ENCODE measurements around the gene VRK2.
"Not testable (repeated sequence)": the region's sequence is repeated elsewhere in the genome, so short reads cannot be mapped to it uniquely, and the experiment has no call there.

Gene VRK2

DNA sequence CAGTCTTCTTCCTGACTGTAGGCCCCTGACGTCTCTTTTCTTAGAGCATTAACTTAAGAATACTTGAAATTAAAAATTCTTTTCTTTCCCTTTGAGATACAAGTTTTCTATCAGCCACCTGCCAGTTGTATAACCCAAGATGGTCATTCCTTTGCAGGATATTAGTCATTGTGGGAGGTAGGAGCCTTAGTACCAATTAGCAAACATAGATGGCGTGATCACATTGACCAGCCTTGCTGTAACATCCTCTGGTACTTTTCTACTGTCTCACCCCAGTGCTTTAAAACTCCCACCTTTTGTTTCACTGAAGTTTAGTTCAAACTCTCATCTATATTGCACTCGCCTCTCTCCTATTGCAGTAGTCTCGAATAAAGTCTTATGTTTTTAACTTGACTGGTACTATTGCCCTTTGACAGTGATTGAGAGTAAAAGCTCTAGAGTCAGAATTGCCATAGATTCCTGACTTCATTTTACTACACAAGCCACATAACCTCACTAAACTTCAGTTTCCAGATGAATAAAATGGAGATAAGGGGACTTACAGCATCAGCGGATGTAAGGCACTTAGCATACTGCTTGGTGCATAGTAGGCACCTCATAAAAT, 74.1 kb downstream of the VRK2 start:
- Mint-ChIP-seq H3K27me3 (no peaks in the 10 kb centered on the region), H3K36me3 (peaks cover 40% of the 10 kb centered on the region), H3K4me3 (no peak overlapping the region)

DNA sequence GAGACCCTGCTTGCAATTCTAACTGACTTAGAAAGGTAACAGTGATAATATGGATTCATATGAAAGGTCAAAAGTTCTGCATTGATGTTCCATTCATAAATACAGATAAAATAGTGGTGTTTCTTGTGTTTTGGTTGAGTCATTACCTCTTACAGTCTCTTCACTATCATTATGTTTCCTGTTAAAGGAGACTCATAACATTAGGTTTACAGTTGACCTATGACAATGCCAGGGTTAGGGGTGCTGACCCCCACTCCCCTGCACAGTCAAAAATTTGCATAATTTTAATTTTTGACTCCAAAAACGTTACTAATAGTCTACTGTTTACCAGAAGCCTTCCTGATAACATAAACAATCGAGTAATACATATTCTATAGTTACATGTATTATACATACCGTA, 75.4 kb downstream of the VRK2 start:
- H3K27me3 Mint-ChIP-seq, result no peaks in the 10 kb centered on the region
- H3K36me3 Mint-ChIP-seq, result peaks cover 33% of the 10 kb centered on the region
- H3K4me1 Mint-ChIP-seq, result no peaks in the 10 kb centered on the region
- H3K27ac Mint-ChIP-seq, result no peak overlapping the region
- no peak overlapping the region for H3K4me3 Mint-ChIP-seq
- H3K9me3 Mint-ChIP-seq, result no peaks in the 10 kb centered on the region

More for the DNA sequence above, 74.1 kb downstream of the VRK2 start:
- no peak overlapping the region for H3K27ac Mint-ChIP-seq
- no peaks in the 10 kb centered on the region for H3K4me1 Mint-ChIP-seq
- H3K9me3 Mint-ChIP-seq, result no peaks in the 10 kb centered on the region

DNA sequence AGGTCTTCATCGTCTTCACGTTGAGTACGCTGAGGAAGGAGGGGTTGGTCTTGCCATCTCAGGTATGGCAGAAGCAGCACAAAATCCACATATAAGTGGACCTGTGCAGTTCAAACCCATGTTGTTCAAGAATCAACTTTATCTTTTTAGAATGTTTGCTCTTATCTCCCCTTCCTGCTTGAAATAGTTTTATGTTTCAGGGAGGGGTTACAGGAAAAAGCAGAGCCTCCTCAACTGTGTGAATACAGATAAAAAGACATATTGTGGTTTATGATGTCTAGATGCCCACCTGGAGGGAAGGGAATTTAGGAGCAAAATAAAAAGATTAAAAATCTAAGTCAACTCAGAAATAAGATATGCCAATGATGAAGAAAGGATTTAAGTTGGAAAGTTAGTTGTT, 75.9 kb downstream of the VRK2 start:
- no peak overlapping the region for H3K27ac Mint-ChIP-seq
- H3K4me3 Mint-ChIP-seq, result no peak overlapping the region
- no peaks in the 10 kb centered on the region for H3K9me3 Mint-ChIP-seq
- H3K4me1 Mint-ChIP-seq, result no peaks in the 10 kb centered on the region
- peaks cover 30% of the 10 kb centered on the region for H3K36me3 Mint-ChIP-seq
- no peaks in the 10 kb centered on the region for H3K27me3 Mint-ChIP-seq

DNA sequence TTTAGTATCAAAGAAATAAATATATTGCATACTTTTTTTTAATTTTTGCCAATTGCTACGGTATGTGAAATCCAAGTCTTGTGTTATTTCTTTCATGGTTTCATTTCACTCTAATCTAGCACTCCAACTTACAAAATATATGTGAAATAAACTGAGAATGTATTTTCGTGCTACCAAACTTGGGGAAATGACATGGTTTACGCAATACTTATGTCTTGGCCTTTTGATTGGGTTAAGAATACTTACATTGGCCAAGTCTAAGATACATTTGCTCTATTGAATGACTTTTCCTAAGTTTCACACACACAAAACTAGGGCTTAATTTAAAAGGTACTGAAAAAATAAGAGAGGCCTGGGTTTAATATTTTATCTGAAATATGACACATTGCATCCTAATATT, 80.5 kb downstream of the VRK2 start:
- Mint-ChIP-seq H3K9me3 (no peaks in the 10 kb centered on the region), H3K27ac (no peak overlapping the region)

DNA sequence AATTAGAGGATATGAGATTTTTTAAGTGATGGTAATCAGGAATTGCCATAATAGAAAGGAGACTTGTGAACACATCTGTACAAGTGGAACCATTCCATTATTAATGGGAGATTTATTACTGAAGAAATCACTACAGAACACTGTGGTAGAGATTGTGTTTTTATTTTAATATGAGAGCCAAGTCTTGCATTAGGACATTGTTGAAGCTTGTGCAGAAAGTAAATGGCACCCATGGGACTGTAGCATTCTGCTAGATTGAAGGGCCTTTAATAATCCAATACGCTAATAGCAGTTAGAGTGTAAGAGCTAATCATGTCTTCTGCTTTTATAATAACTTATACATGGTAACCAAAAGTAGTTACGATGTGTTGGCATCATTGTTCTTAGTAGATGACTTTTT, 83.6 kb downstream of the VRK2 start:
- no peak overlapping the region for H3K4me3 Mint-ChIP-seq
- H3K4me1 Mint-ChIP-seq, result no peaks in the 10 kb centered on the region
- no peaks in the 10 kb centered on the region for H3K27me3 Mint-ChIP-seq
- no peaks in the 10 kb centered on the region for H3K9me3 Mint-ChIP-seq
- H3K27ac Mint-ChIP-seq, result no peak overlapping the region
- H3K36me3 Mint-ChIP-seq, result peaks cover 12% of the 10 kb centered on the region

More for the DNA sequence above, 80.5 kb downstream of the VRK2 start:
- no peaks in the 10 kb centered on the region for H3K27me3 Mint-ChIP-seq
- H3K4me1 Mint-ChIP-seq, result no peaks in the 10 kb centered on the region
- H3K36me3 Mint-ChIP-seq, result peaks cover 12% of the 10 kb centered on the region
- H3K4me3 Mint-ChIP-seq, result no peak overlapping the region

DNA sequence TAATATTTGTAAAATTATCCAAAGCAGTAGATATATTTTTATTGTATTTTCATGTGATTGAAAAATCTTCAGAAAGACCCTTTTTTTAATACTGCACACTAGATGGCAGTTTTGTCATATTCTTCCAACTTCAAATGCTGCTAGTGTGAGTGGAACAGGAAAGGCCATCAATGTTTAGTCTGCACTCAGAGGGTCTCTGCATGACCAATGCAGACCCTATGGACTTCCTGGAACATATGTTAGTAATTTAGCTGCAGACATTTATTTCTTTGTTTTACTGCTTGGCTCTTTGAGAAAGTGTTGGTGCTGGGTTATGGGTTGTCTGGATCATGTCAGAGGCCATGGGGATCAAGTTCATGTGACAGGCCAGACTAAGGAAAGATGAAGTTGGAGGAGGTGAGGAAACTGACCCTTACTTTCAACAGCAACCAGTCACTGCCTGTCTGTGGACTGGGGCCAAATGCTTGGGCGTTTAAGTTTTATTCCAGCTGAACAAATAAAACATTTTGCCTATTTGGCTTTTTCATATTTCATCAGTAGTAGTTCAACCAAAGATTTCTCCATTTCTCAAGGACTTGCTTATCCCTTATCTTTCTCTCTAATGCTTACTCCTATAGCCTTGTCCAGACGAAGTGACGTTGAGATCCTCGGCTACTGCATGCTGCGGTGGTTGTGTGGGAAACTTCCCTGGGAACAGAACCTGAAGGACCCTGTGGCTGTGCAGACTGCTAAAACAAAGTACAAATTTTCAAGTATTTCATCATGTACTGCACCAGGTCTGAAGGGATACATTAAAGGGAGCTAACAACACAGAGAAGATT, 84.8 kb downstream of the VRK2 start:
- H3K36me3 Mint-ChIP-seq, result peaks cover 12% of the 10 kb centered on the region
- H3K4me3 Mint-ChIP-seq, result no peak overlapping the region
- H3K9me3 Mint-ChIP-seq, result no peaks in the 10 kb centered on the region
- no peak overlapping the region for H3K27ac Mint-ChIP-seq
- H3K4me1 Mint-ChIP-seq, result no peaks in the 10 kb centered on the region
- no peaks in the 10 kb centered on the region for H3K27me3 Mint-ChIP-seq

DNA sequence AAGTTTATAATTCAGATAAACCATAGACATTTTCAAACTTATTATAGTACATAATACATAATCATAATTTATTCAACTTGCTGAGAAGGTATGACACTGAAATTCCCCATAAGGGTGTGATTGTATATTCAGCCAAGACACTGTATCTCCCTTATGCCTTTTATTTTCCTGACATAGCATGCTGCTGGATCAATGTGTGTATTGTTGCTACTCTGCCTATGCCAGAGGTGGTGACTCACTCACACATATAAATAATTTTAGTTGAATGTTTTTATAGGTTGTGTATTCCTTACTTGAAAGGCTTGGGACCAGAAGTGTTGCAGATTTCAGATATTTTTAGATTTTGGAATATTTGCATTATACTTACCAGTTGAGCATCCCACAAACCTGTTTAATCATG, 86.8 kb downstream of the VRK2 start:
- peaks cover 14% of the 10 kb centered on the region for H3K36me3 Mint-ChIP-seq

DNA sequence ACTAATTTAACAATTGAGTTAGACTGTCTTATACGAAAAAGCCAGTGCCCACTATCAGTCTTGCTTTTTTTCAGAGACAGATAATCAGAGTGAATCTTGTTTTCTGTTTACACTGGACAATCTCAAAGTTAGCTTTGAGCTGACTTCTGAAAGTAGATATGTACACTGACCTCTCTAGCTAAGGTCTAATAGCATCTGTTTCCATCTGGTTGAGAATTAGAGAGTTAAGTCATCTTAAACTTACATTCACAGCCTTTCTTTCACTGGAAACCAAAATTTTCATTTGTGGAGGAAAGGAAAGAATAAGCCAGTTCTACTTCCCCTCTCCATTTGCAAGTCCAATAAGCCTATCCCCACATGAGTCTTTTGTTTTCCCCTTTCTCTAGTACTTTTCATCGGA, 89.3 kb downstream of the VRK2 start:
- Mint-ChIP-seq H3K36me3 (peaks cover 24% of the 10 kb centered on the region), H3K27me3 (no peaks in the 10 kb centered on the region), H3K4me1 (no peaks in the 10 kb centered on the region), H3K9me3 (no peaks in the 10 kb centered on the region), H3K4me3 (no peak overlapping the region), H3K27ac (no peak overlapping the region)

More for the DNA sequence above, 86.8 kb downstream of the VRK2 start:
- H3K27me3 Mint-ChIP-seq, result no peaks in the 10 kb centered on the region
- H3K4me3 Mint-ChIP-seq, result no peak overlapping the region
- no peaks in the 10 kb centered on the region for H3K9me3 Mint-ChIP-seq
- H3K4me1 Mint-ChIP-seq, result no peaks in the 10 kb centered on the region
- no peak overlapping the region for H3K27ac Mint-ChIP-seq

DNA sequence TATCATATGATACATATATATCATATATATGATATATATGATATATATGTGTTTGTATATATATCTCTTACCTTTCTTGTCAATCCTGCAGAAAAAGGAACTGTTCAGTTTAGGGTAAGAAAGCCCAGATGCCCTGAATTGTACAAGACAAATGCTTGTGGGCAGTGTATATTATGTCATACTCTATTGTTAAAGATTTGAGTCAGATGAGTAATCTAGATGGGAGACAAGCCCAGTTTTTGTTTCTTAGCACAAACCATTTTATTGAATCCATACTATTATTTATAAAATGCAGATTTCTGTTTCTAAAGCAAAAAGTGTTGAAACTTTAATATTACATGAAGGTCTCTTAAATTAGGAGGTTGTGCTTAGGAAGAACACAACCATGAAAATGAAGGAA, 90.6 kb downstream of the VRK2 start:
- peaks cover 22% of the 10 kb centered on the region for H3K36me3 Mint-ChIP-seq
- no peak overlapping the region for H3K4me3 Mint-ChIP-seq
- no peaks in the 10 kb centered on the region for H3K9me3 Mint-ChIP-seq
- no peak overlapping the region for H3K27ac Mint-ChIP-seq
- no peaks in the 10 kb centered on the region for H3K4me1 Mint-ChIP-seq
- no peaks in the 10 kb centered on the region for H3K27me3 Mint-ChIP-seq

DNA sequence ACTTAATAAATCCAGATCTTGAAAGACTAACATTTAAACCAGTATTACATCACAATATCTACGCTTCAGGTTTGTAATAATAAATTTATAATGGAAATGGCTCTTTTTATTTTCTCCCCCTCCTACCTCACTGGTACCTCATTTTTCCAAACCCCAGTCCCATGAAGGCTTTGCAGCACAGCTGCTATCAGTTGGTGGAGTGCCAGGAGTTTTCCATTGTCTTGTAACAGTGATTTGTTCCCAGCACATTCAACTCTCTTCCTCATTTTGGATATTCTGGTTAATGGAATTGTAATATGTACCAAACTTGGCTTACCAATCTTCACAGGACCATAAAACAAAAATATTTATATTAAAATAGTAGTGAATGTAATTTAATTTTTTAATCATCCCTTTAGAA, 91.2 kb downstream of the VRK2 start:
- no peaks in the 10 kb centered on the region for H3K27me3 Mint-ChIP-seq
- H3K36me3 Mint-ChIP-seq, result peaks cover 20% of the 10 kb centered on the region
- no peak overlapping the region for H3K4me3 Mint-ChIP-seq
- H3K9me3 Mint-ChIP-seq, result no peaks in the 10 kb centered on the region
- H3K27ac Mint-ChIP-seq, result no peak overlapping the region
- no peaks in the 10 kb centered on the region for H3K4me1 Mint-ChIP-seq

DNA sequence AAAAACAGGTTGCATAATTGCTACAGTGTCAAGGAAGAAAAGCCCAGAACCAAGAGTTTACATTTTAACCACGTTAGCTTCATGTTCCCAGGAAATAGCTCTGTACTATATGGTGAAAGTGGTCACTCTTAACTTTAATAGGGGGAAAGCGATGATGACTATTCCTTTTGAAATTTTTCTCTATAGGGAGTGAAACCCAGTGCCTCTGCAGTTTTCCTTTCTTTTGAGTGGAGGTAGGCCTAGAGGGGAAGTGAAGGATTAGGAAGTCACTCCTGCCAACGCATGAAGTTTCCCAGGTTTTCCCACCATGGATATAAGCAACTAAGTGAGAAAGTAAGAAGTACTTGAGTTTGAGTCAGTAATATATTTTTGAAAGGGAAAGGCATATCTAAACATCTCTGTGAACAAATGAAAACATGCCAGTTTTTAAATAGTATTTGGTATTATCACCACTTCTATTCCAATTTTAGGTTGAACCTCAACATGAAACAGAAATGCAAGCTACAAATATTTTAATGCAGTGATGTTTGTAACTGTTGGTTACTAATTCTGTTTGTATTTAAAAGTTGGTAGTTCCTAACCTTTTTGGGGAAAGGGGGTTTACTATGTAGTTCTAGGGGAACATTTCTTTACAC, 91.9 kb downstream of the VRK2 start:
- Mint-ChIP-seq H3K9me3 (no peaks in the 10 kb centered on the region), H3K27ac (no peak overlapping the region), H3K36me3 (peaks cover 18% of the 10 kb centered on the region), H3K4me3 (no peak overlapping the region), H3K4me1 (no peaks in the 10 kb centered on the region), H3K27me3 (no peaks in the 10 kb centered on the region)

DNA sequence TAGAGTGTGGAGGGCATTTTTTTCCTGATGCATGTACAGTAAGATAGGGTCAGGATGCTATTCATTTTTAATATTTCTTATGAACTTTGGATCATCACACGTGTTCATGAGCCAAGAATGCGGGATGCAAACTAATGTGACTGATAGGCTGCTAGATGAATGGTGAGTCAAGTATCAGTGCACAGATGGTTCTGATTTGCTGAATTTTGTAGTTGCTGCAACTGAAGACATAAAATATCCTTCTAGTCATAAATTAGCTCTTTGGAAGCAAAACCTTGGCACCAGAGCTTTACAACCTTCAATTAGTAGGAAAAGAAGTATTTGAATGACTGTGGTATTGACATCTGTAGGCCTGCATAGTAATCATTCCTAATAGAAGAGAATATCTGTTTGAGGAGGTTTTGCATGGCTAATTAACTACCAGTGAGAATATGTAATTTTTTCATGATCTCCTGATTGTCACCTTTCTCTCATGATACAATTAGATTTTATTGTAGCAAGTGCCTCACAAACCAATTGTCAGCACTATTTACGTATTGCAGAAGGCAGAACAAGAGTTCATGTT, 94.0 kb downstream of the VRK2 start:
- peaks cover 18% of the 10 kb centered on the region for H3K36me3 Mint-ChIP-seq

DNA sequence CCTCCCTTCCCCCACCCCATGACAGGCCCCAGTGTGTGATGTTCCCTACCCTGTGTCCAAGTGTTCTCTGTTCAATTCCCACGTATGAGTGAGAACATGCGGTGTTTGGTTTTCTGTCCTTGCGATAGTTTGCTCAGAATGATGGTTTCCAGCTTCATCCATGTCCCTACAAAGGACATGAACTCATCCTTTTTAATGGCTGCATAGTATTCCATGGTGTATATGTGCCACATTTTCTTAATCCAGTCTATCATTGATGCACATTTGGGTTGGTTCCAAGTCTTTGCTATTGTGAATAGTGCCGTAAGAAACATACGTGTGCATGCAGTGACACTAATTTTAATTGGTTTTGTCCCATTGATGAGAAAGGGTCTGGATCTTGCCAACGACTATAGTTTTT, 99.2 kb downstream of the VRK2 start:
- H3K36me3 Mint-ChIP-seq, result peaks cover 24% of the 10 kb centered on the region
- not testable (repeated sequence) for H3K4me3 Mint-ChIP-seq, H3K27ac Mint-ChIP-seq, H3K27me3 Mint-ChIP-seq, H3K9me3 Mint-ChIP-seq
- H3K4me1 Mint-ChIP-seq, result peaks cover 12% of the 10 kb centered on the region

More for the DNA sequence above, 94.0 kb downstream of the VRK2 start:
- no peaks in the 10 kb centered on the region for H3K27me3 Mint-ChIP-seq
- H3K4me3 Mint-ChIP-seq, result no peak overlapping the region
- no peaks in the 10 kb centered on the region for H3K9me3 Mint-ChIP-seq
- H3K4me1 Mint-ChIP-seq, result no peaks in the 10 kb centered on the region
- H3K27ac Mint-ChIP-seq, result no peak overlapping the region

DNA sequence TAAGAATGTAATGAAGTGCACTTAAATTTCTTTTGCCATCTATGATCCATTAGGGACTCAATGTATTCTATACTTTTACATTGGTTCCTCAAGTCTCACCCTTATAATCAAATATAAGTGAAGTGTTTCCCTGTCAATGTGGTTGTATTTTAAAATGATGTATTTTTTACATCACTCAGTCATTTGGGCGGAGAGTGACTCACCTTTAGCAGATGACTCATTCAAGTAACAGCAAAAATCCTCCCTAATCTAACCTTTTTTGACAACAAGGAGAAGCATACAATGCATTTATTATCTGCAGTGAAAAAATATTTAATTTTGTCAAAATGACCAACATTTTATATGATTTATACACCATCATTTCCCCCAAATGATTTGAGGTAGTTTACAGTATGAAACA, 100.1 kb downstream of the VRK2 start:
- Mint-ChIP-seq H3K9me3 (no peaks in the 10 kb centered on the region), H3K36me3 (peaks cover 24% of the 10 kb centered on the region), H3K27ac (no peak overlapping the region), H3K27me3 (no peaks in the 10 kb centered on the region), H3K4me1 (peaks cover 17% of the 10 kb centered on the region), H3K4me3 (no peak overlapping the region)

DNA sequence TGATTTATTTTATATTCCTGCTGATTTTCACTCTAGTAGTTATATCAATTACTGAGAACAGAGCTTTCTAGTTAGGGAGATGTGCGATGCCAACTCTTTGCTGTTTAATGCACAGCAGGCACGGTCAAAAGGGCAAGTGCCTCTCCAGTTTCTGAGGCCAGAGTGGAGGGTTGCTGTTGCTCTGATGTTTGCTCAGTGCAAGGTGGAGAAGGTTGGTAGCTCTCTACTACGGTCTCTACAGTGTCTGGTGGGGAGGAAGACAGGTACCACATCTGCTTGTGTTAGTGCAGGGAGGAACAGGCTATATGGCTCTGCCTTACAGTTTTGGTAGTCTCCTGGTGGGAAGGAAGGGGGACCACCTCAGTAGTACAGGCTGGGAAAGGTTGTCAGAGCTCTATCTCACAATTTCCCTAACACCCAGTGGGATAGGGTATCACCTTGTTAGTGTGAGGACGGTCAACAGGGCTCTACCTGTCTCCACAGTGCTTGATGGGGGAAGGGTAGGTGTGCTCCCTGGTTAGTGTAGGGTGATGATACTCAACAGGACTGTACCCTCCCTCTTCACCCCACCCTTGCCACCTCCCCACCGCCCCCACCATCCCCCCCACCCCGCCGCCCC, 108.7 kb downstream of the VRK2 start:
- Mint-ChIP-seq H3K27me3 (no peaks in the 10 kb centered on the region), H3K4me3 (no peak overlapping the region), H3K9me3 (peaks cover 5% of the 10 kb centered on the region), H3K27ac (no peak overlapping the region), H3K36me3 (peaks cover 41% of the 10 kb centered on the region), H3K4me1 (peaks cover 4% of the 10 kb centered on the region)

Data from activated naive CD4-positive, alpha-beta T cell treated with anti-CD3 and anti-CD28 coated beads, Interleukin-2, amount 50 U/mL, for 24 hours (primary cell).